Ishikawa (cell line): Measurements from ENCODE around the gene RXRA.

Experiments used
- CEBPB ChIP-seq: IDR thresholded peaks from 2 replicates; pipeline ENCODE4 v1.6.1; 2012
- CREB1 ChIP-seq: IDR thresholded peaks from 2 replicates; pipeline ENCODE4 v1.6.1; 2012; ENCODE audit warnings: low read depth
- EGR1 ChIP-seq: IDR thresholded peaks from 2 replicates; pipeline ENCODE4 v1.6.1; 2012
- EP300 ChIP-seq: IDR thresholded peaks from 2 replicates; pipeline ENCODE4 v1.6.1; 2012; ENCODE audit warnings: borderline replicate concordance
- FOXM1 ChIP-seq: IDR thresholded peaks from 2 replicates; pipeline ENCODE4 v1.6.1; 2012; ENCODE audit warnings: low read depth, borderline replicate concordance
- NFIC ChIP-seq: IDR thresholded peaks from 2 replicates; pipeline ENCODE4 v1.6.1; 2012
- RAD21 ChIP-seq: IDR thresholded peaks from 2 replicates; pipeline ENCODE4 v1.6.1; 2012; ENCODE audit warnings: low read depth
- TAF1 ChIP-seq: IDR thresholded peaks from 2 replicates; pipeline ENCODE4 v1.6.1; 2012; ENCODE audit warnings: low read depth, mild to moderate bottlenecking
- TCF12 ChIP-seq: IDR thresholded peaks from 2 replicates; pipeline ENCODE4 v1.6.1; 2012; ENCODE audit warnings: low read depth
- TEAD4 ChIP-seq: IDR thresholded peaks from 2 replicates; pipeline ENCODE4 v1.6.1; 2012
- YY1 ChIP-seq: IDR thresholded peaks from 2 replicates; pipeline ENCODE4 v1.6.1; 2012; ENCODE audit warnings: low read depth
- ZBTB7A ChIP-seq: IDR thresholded peaks from 2 replicates; pipeline ENCODE4 v1.6.1; 2012; ENCODE audit warnings: low read depth
- TF ChIP-seq, protein P1 (sequence below): IDR thresholded peaks from 2 replicates; pipeline ENCODE4 v1.6.1; 2012; ENCODE audit warnings: low read depth, mild to moderate bottlenecking
- TF ChIP-seq, protein P2 (sequence below): IDR thresholded peaks from 2 replicates; pipeline ENCODE4 v1.6.1; 2012
- TF ChIP-seq, protein P3 (sequence below): IDR thresholded peaks from 2 replicates; pipeline ENCODE4 v1.6.1; 2012

Gene RXRA

DNA sequence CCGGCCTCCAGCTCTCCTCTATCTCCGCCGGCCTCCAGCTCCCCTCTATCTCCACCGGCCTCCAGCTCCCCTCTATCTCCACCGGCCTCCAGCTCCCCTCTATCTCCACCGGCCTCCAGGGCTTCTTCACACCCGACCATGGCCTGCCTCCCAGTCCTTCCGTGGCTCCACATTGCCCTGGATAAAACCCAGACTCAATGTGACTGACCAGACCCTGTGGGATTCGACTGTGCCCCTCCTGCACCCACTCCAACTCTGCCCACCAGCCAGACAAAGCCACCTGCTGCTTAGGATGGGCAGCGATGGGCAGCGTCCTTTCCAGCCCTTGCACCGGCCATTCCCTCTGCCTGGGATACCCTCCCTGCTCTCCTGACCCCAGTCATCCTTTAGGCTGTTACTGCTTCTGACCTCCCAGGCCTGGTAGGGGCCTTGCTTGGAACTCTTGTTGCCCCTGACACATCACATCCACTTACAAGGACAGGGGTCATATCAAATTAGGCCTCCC lies 30.5 kb upstream of the RXRA start:
- TF ChIP-seq, protein P1, sequence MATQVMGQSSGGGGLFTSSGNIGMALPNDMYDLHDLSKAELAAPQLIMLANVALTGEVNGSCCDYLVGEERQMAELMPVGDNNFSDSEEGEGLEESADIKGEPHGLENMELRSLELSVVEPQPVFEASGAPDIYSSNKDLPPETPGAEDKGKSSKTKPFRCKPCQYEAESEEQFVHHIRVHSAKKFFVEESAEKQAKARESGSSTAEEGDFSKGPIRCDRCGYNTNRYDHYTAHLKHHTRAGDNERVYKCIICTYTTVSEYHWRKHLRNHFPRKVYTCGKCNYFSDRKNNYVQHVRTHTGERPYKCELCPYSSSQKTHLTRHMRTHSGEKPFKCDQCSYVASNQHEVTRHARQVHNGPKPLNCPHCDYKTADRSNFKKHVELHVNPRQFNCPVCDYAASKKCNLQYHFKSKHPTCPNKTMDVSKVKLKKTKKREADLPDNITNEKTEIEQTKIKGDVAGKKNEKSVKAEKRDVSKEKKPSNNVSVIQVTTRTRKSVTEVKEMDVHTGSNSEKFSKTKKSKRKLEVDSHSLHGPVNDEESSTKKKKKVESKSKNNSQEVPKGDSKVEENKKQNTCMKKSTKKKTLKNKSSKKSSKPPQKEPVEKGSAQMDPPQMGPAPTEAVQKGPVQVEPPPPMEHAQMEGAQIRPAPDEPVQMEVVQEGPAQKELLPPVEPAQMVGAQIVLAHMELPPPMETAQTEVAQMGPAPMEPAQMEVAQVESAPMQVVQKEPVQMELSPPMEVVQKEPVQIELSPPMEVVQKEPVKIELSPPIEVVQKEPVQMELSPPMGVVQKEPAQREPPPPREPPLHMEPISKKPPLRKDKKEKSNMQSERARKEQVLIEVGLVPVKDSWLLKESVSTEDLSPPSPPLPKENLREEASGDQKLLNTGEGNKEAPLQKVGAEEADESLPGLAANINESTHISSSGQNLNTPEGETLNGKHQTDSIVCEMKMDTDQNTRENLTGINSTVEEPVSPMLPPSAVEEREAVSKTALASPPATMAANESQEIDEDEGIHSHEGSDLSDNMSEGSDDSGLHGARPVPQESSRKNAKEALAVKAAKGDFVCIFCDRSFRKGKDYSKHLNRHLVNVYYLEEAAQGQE = no peak
- TF ChIP-seq TAF1 = no peak
- no peak for TF ChIP-seq EP300
- no peak for TF ChIP-seq CREB1
- TF ChIP-seq, protein P2, sequence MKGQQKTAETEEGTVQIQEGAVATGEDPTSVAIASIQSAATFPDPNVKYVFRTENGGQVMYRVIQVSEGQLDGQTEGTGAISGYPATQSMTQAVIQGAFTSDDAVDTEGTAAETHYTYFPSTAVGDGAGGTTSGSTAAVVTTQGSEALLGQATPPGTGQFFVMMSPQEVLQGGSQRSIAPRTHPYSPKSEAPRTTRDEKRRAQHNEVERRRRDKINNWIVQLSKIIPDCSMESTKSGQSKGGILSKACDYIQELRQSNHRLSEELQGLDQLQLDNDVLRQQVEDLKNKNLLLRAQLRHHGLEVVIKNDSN = no peak
- no peak for TF ChIP-seq TEAD4
- TF ChIP-seq YY1 = no peak
- no peak for TF ChIP-seq TCF12
- TF ChIP-seq FOXM1 = no peak
- TF ChIP-seq EGR1 = no peak
- no peak for TF ChIP-seq CEBPB

DNA sequence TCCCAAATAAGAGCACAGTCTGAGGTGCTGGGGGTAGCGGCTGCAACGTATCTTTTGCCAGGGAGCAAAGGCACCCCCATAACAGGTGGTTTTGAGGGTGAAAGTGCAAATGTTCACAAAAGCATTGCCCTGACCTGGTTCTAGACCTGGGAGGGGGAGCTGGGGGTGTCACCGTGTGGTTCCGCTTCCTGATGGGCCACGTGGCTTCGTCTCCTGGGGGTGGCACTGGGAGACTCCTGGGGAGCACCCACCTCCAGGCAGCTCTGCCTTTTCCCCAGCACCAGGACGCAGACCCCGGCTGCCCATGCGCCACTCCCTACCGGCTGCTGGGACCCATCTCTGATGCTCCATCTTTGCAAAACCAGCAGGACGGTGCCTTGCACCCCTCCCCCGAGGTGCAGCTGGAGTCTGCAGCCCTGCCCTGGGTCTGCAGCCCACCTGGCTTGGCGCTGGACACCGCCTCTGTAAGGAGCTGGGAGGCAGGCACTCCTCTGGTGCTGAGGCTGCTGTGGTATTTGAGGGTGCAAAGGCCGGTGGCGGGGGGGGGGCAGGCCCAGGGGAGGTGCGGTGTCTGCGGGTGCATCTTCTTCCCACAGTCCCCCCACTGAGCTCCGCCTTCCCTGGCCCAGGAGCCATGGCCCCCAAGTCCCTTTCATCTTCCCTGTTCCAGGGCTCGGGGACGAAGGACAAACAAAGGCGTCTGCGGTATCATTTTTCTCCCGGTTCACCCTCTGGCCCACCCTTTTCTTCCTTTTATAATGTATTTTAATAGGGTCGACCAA lies 29.8 kb upstream of the RXRA start:
- no peak for TF ChIP-seq CREB1
- no peak for TF ChIP-seq EP300
- TF ChIP-seq TEAD4 = no peak
- TF ChIP-seq, protein P1 = no peak
- no peak for TF ChIP-seq YY1
- TF ChIP-seq, protein P3, sequence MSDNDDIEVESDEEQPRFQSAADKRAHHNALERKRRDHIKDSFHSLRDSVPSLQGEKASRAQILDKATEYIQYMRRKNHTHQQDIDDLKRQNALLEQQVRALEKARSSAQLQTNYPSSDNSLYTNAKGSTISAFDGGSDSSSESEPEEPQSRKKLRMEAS = no peak

DNA sequence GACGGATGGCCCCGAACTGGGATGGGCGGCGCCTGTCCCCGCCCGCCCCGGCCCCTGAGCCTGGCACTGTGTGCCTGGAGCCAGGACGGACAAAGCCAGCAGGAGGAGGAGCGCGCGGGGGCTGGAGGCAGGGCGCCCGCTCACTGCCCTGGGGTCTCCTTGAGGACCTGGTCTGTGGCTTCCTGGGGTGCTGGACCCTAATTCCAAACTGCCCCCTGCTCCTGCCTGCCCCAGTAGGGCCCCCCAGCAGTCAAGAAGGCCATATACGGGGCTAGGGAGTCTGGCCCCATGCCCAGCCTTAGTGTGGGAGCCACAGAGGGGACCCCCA lies 29.2 kb upstream of the RXRA start:
- TF ChIP-seq YY1 (no peak), EGR1 (no peak)

DNA sequence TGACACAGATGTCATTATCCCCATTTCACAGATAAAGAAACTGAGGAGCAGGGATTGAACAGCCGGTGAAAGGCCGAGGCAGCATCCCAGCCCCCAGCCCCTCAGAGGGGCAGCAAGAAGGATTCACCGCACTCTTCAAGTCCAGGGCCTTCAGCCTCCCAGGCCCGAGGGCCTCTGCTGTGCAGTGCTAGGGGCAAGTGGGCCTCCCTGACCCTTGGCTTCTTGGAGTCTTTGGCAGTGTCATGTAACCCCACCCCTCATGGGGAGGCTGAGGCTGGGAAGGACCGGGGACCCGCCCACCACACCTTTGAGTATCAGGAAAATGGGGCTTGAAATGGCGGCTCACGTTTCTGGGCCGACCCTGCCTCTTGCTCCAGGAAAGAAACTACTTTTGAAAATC lies 28.7 kb upstream of the RXRA start:
- TF ChIP-seq YY1 = no peak
- TF ChIP-seq, protein P2 = no peak
- TF ChIP-seq NFIC = no peak
- no peak for TF ChIP-seq TEAD4
- TF ChIP-seq EGR1 = no peak
- TF ChIP-seq, protein P3 = no peak
- TF ChIP-seq CREB1 = no peak
- no peak for TF ChIP-seq EP300
- TF ChIP-seq CEBPB = no peak
- TF ChIP-seq, protein P1 = no peak
- TF ChIP-seq TCF12 = no peak
- TF ChIP-seq ZBTB7A = no peak
- no peak for TF ChIP-seq RAD21
- no peak for TF ChIP-seq FOXM1

DNA sequence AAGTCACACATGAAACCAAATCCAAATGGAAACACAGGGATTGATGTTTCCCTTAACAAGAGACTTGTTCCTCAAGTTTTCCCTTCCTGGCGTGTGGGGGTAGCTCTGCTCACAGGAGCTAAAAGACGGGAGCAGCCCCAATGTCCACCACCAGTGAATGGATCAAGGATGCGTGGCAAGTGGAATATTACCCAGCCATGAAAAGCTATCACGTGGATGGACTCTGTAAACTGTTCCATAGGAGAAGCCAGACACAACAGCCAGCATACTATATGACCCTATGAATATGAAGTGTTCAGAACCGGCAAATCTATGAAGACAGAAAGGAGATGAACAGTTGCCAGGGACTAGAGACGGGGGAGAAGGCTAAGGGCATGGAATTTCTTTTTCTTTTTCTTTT lies 28.3 kb upstream of the RXRA start:
- no peak for TF ChIP-seq TEAD4
- TF ChIP-seq YY1 = no peak
- no peak for TF ChIP-seq TAF1
- no peak for TF ChIP-seq RAD21

DNA sequence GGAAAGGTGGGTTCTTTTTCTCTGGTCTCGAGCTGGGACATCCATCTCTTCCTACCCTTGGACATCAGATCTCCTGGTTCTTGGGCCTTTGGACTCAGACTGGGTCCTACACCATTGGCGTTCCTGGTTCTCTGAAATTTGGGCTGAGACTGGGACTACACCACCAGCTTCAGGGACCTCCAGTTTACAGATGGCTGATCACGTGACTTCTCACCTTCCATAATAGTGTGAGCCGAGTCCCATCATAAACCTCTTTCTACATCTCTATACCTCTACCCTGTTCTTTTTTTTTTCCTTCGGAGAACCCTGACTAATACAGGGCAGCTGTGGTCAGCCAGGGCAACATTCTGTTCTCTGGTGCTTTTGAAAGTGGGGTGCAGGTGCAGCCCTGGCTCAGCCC lies 27.2 kb upstream of the RXRA start:
- TF ChIP-seq, protein P3 = no peak
- TF ChIP-seq TAF1 (no peak), EP300 (no peak), ZBTB7A (no peak), RAD21 (no peak), YY1 (no peak), TEAD4 (no peak), FOXM1 (no peak), CEBPB (no peak), CREB1 (no peak), EGR1 (no peak), TCF12 (no peak), NFIC (no peak)
- TF ChIP-seq, protein P1 = no peak
- TF ChIP-seq, protein P2 = no peak
